NCI-H446 (cell line): ENCODE data around the gene B3GALT2.
A peak's percentile ranks its signal among the peaks of the same experiment; 100 is the strongest.

ENCODE experiments used
- DNase-seq, 2 experiments: peaks; one replicate each; lab custom pipeline; 2025; lab: John Stamatoyannopoulos, UW

The B3GALT2 gene

GRCh38 chr1:193181985-193182384 lies 4.4 kb downstream of the B3GALT2 start:
- peak; percentile 69 to 93 for DNase-seq

GRCh38 chr1:193181536-193181935 lies 4.9 kb downstream of the B3GALT2 start:
- no peak for DNase-seq

- no peak for DNase-seq
Measured at GRCh38 chr1:193179094-193179493, 7.3 kb downstream of the B3GALT2 start.

- no peak for DNase-seq
Measured at GRCh38 chr1:193176788-193177187, 9.6 kb downstream of the B3GALT2 start.

GRCh38 chr1:193176113-193176512 lies 10.3 kb downstream of the B3GALT2 start:
- no peak for DNase-seq

GRCh38 chr1:193157360-193157759 lies 29.1 kb downstream of the B3GALT2 start:
- no peak for DNase-seq

- DNase-seq = no peak
Measured at GRCh38 chr1:193156822-193157142, 29.6 kb downstream of the B3GALT2 start.

- DNase-seq = no peak
Measured at GRCh38 chr1:193156117-193156821, 30.1 kb downstream of the B3GALT2 start.

- DNase-seq = no peak
Measured at GRCh38 chr1:193144999-193145398, 41.4 kb downstream of the B3GALT2 start.

GRCh38 chr1:193144361-193144938 lies 42.0 kb downstream of the B3GALT2 start:
- DNase-seq = no peak

GRCh38 chr1:193143285-193143684 lies 43.1 kb downstream of the B3GALT2 start:
- DNase-seq = peak in 1 of 2 experiments; percentile 17

- no peak for DNase-seq
Measured at GRCh38 chr1:193142409-193142808, 44.0 kb downstream of the B3GALT2 start.

GRCh38 chr1:193141804-193142203 lies 44.6 kb downstream of the B3GALT2 start:
- no peak for DNase-seq

GRCh38 chr1:193140254-193140653 lies 46.2 kb downstream of the B3GALT2 start:
- DNase-seq = peak in 1 of 2 experiments; percentile 10

GRCh38 chr1:193131266-193131860 lies 55.0 kb downstream of the B3GALT2 start:
- no peak for DNase-seq
